ENCODE data around the gene LYPLAL1.

Gene LYPLAL1

DNA sequence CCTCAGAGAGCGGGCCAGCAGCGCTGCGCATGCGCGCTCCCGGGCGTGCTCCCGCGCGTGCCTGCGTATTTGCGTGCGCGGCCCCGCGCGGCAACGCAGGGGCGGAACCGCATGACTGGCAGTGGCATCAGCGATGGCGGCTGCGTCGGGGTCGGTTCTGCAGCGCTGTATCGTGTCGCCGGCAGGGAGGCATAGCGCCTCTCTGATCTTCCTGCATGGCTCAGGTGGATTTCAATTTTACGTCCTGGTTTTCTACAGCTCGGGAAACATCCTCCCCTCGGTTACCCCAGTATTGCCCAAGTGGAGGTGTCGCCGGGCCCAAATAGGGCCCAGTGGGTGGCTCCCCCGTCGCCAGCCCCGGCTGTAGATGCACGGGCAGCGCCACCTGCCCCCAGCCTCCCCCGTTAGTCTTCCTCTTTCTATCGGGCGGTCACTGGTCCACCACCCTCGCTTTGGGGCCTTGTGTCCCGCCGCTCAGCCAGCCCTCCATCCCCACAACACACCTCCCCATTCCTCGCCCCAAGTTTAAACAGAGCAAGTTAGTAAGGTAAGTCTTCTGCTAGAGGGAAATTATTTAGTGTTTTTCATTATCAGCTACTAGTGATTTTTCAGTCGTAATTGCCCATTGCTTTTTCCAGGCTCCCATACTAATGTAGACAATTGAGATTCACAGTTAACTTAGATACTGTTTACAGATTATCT lies at the start of gene LYPLAL1:
Gene LYPLAL1, plus strand, starts transcription at position 121 of the 702 bp plus-strand sequence. Its CDS starts 13 bp downstream, at position 134.
- DNase-seq (ENCODE audit: low read depth in 2 of 2, low spot score in 1 of 2) = peak; percentile 65 to 75

- DNase-seq (ENCODE audit: low read depth in 2 of 2, low spot score in 1 of 2) = no peak
Measured at GRCh38 chr1:219124163-219124562, 49.5 kb upstream of the LYPLAL1 start.

DNA sequence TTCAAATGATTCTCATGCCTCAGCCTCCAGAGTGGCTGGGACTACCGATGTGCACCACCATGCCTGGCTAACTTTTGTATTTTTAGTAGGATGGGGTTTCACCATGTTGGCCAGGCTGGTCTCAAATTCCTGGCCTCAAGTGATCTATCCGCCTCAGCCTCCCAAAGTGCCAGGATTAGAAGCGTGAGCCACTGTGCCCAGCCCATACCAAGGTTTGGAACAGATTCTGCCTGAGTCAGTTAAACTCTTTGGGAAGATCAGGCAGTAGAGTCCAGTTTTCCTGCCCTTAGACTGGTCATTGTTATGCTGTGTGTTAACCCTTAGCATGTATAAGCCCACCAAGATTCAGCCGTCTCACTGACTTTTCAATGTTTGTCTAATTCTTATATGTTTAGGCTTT lies 48.3 kb upstream of the LYPLAL1 start:
- DNase-seq (ENCODE audit: low read depth in 2 of 2, low spot score in 1 of 2) = no peak

GRCh38 chr1:219126377-219126776 lies 47.3 kb upstream of the LYPLAL1 start:
- no peak for DNase-seq (ENCODE audit: low read depth in 2 of 2, low spot score in 1 of 2)

- DNase-seq (ENCODE audit: low read depth in 2 of 2, low spot score in 1 of 2) = no peak
Measured at GRCh38 chr1:219128957-219129356, 44.7 kb upstream of the LYPLAL1 start.

- no peak for DNase-seq (ENCODE audit: low read depth in 2 of 2, low spot score in 1 of 2)
Measured at GRCh38 chr1:219130366-219130935, 43.2 kb upstream of the LYPLAL1 start.

GRCh38 chr1:219132939-219133338 lies 40.7 kb upstream of the LYPLAL1 start:
- DNase-seq (ENCODE audit: low read depth in 2 of 2, low spot score in 1 of 2) = no peak

GRCh38 chr1:219138747-219139146 lies 34.9 kb upstream of the LYPLAL1 start:
- DNase-seq (ENCODE audit: low read depth in 2 of 2, low spot score in 1 of 2) = no peak

DNA sequence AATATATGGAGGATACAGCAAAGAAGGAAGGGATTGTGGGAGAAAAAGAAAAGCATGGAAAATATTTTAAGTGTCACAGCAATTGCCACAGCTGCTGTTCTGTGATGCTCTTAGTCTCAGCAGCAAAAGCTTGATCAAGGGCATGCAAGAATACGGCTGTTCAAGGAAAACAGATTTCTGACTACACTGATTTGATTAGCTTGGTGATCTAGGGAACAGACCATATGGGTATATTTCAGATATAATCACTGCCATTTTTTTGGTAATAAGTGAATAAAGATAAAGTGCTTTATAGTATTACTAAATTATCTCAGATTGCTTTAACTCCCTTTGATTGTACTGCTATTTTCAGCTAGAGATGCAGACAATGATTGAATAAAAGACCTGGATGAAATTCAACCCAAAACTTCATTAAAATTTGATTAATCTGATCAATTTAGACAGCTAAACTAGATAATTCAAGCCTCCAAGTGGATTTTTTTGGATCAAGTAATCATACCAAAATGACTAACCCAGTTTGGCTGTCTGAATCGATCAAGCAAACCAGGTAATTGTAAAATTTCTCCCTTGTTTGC lies 33.3 kb upstream of the LYPLAL1 start:
- no peak for DNase-seq (ENCODE audit: low read depth in 2 of 2, low spot score in 1 of 2)

- no peak for DNase-seq (ENCODE audit: low read depth in 2 of 2, low spot score in 1 of 2)
Measured at GRCh38 chr1:219143735-219144134, 29.9 kb upstream of the LYPLAL1 start.

DNA sequence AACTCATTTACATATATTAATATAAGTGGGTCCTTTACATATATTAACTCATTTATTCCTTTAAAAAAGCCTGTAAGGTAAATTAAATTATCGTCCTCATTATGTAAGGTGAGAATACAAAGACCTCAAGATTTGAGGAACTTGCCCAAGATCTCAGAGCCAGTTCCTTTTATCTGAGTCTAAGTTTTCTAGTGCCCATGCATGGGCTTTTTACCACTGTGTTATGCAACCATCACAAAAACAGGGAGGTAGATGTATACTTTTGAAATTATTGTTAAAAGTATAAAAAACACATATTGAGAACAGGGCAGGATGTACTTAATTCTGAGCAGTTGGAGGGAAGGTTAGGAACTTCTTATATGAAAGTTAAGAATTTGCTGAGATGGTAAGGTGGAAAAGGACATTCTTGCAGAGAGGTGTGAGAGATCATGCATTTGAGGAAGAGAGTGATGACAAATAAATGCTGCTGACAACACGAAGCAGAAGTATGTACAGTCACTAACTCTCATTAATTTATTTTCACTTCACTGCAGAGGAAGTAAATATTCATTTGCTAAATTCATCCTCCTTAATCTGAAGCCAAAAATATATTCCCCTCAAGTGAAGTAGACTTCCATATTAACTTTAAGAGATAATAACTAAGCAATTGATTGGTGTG lies 28.9 kb upstream of the LYPLAL1 start:
- DNase-seq (ENCODE audit: low read depth in 2 of 2, low spot score in 1 of 2) = no peak

GRCh38 chr1:219147571-219148019 lies 26.1 kb upstream of the LYPLAL1 start:
- no peak for DNase-seq (ENCODE audit: low read depth in 2 of 2, low spot score in 1 of 2)

- DNase-seq (ENCODE audit: low read depth in 2 of 2, low spot score in 1 of 2) = no peak
Measured at GRCh38 chr1:219149009-219149577, 24.6 kb upstream of the LYPLAL1 start.

DNA sequence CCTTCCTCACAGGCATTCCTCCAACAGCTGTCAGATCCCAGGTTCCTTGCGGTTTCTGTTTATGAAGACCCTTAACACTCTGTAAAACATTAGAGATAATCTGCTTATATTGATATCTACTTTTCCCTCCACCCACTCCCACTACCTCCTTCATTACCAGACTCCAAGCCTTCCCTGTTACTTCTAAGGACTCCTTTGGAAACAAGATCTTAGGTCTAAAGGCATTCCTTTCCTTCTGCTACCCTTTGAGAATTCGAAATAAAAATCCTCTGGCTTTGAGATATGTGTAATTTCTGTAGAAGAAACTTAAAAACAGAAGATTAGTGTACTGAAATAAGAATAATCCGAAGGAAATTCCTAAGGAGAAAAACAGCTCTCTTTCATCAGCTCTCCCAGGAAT lies 23.7 kb upstream of the LYPLAL1 start:
- DNase-seq (ENCODE audit: low read depth in 2 of 2, low spot score in 1 of 2) = no peak

GRCh38 chr1:219150913-219151312 lies 22.8 kb upstream of the LYPLAL1 start:
- DNase-seq (ENCODE audit: low read depth in 2 of 2, low spot score in 1 of 2) = no peak

GRCh38 chr1:219151467-219151866 lies 22.2 kb upstream of the LYPLAL1 start:
- DNase-seq (ENCODE audit: low read depth in 2 of 2, low spot score in 1 of 2) = no peak

GRCh38 chr1:219152751-219153150 lies 20.9 kb upstream of the LYPLAL1 start:
- DNase-seq (ENCODE audit: low read depth in 2 of 2, low spot score in 1 of 2) = no peak

GRCh38 chr1:219153723-219154122 lies 20.0 kb upstream of the LYPLAL1 start:
- DNase-seq (ENCODE audit: low read depth in 2 of 2, low spot score in 1 of 2) = no peak

DNA sequence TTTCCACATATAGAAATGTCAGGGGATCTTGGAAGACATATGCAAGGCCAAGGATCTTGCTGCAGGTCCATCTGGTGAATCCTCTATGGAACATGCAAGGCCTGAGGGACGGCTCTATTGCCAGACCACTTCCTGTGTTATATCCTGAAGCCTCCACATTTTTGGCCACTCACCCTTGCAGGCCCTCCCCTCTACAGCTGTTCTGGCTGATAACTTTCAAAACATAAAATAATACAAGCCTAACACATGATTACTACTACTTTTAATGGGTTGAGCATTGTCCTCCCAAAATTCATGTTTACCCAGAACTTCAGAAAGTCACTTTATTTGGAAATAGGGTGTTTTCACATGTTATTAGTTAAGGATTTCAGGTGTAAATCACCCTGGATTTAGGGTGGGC lies 18.5 kb upstream of the LYPLAL1 start:
- DNase-seq (ENCODE audit: low read depth in 2 of 2, low spot score in 1 of 2) = no peak

- no peak for DNase-seq (ENCODE audit: low read depth in 2 of 2, low spot score in 1 of 2)
Measured at GRCh38 chr1:219159946-219160645, 13.6 kb upstream of the LYPLAL1 start.

DNA sequence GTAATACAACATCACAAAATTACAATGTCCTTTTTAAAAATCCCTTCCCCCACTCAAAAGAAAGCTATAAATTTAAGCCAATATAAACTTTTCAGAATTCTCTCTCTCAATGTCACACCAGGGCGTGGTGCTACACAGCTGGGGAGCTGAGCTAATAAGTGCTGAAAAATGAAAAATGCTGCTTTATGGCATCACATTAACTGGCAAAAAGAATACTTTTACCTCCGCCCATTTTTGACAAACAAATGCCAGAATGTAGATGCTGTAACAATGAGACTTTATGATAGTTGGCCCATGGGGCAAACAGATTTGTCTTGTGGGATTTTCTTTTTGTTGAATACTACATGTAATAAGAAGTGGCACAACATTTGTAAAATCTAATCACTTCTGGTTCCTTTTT lies 12.7 kb upstream of the LYPLAL1 start:
- no peak for DNase-seq (ENCODE audit: low read depth in 2 of 2, low spot score in 1 of 2)
